GM12892 (cell line): ENCODE data around the gene MIF4GD.
"Not testable (repeated sequence)": the region's sequence is repeated elsewhere in the genome, so short reads cannot be mapped to it uniquely, and the experiment has no call there.

Experiments used
- POLR2A ChIP-seq: IDR thresholded peaks from 2 replicates; pipeline ENCODE4 v1.6.1; 2011; ENCODE audit warnings: low read depth, low read length, control low read depth
- TAF1 ChIP-seq: IDR thresholded peaks from 2 replicates; pipeline ENCODE4 v1.6.1; 2011; ENCODE audit warnings: low read depth, mild to moderate bottlenecking, control low read depth, low read length, borderline replicate concordance

DNA sequence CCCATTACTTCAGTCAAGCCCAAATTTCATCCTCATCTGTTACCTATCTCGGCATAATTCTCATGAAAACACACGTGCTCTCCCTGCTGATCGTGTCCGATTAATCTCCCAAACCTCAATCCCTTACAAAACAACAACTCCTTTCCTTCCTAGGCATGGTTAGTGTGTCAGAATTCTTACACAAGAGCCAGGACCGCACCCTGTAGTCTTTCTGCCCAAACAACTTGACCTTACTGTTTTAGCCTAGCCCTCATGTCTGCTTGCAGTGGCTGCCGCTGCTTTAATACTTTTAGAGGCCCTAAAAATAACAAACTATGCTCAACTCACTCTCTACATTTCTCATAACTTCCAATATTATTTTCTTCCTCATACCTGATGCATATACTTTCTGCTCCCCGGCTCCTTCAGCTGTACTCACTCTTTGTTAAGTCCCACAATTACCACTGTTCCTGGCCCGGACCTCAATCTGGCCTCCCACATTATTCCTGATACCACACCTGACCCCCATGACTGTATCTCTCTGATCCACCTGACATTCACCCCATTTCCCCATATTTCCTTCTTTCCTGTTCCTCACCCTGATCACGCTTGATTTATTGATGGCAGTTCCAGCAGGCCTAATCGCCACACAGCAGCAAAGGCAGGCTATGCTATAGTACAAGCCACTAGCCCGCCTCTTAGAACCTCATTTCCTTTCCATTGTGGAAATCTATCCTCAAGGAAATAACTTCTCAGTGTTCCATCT is 14.9 kb downstream of the MIF4GD start:
- TF ChIP-seq TAF1, POLR2A: not testable (repeated sequence)
